Left kidney (tissue), 2 donors: ENCODE data around the gene LAMB3. TPM values are rescaled to one million over a fixed set of nuclear protein-coding genes. Genes with fewer than 3 reads are reported as not detected.

Experiments used
- DNase-seq: peaks from one replicate; pipeline ENCODE4 v3.0.0-alpha.2; 2013
- polyA plus RNA-seq: library from polyadenylated mRNA; unstranded; fragments of 120-200 nt; gene quantifications from one replicate; pipeline ENCODE4 v1.2.1, GENCODE V29; 2013; ENCODE audit not compliant: insufficient read length

The LAMB3 gene
- polyA plus RNA-seq, 1 donor: 0.58 TPM

GRCh38 chr1:209633335-209633997, 18.8 kb downstream of the LAMB3 start:
- no peak for DNase-seq

- DNase-seq: no peak
Measured at GRCh38 chr1:209630383-209631225, 21.6 kb downstream of the LAMB3 start.

- no peak for DNase-seq
Measured at GRCh38 chr1:209629621-209630382, 22.4 kb downstream of the LAMB3 start.

GRCh38 chr1:209628618-209629299, 23.5 kb downstream of the LAMB3 start:
- no peak for DNase-seq

- DNase-seq: peak; percentile 76
Measured at GRCh38 chr1:209627732-209628196, 24.5 kb downstream of the LAMB3 start.

- DNase-seq: no peak
Measured at GRCh38 chr1:209627027-209627731, 25.0 kb downstream of the LAMB3 start.

GRCh38 chr1:209626346-209627026, 25.7 kb downstream of the LAMB3 start:
- no peak for DNase-seq

- no peak for DNase-seq
Measured at GRCh38 chr1:209625791-209626285, 26.4 kb downstream of the LAMB3 start.

GRCh38 chr1:209624558-209625549, 27.4 kb downstream of the LAMB3 start:
- DNase-seq: no peak

- DNase-seq: no peak
Measured at GRCh38 chr1:209622841-209623829, 29.1 kb downstream of the LAMB3 start.

GRCh38 chr1:209621741-209622655, 30.2 kb downstream of the LAMB3 start:
- no peak for DNase-seq

- DNase-seq: no peak
Measured at GRCh38 chr1:209621286-209621685, 30.9 kb downstream of the LAMB3 start.

GRCh38 chr1:209620487-209620884, 31.7 kb downstream of the LAMB3 start:
- DNase-seq: no peak

GRCh38 chr1:209619696-209620486, 32.3 kb downstream of the LAMB3 start:
- DNase-seq: no peak

- DNase-seq: no peak
Measured at GRCh38 chr1:209618756-209619420, 33.3 kb downstream of the LAMB3 start.
